ENCODE measurements around the gene NEUROD4.

NEUROD4 gene

DNA sequence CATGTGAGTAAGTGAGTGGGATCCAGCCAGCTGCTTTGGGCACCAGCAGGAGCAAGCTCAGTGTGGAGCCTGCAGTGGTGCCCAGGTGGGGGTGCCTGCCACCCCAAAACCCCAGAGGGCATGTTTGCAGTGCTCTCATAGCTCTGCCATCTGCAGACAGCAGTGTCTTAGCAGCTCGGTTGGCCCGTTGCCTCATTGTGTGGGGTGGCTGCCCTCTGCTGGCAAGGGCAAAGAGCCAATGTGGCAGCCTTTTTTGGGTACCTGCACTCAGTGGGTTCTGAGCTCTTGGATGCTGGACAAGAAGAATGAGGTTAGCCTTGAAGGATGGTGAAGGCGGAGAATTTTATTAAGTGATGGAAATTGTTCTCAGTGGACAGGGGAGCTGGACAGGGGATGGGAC, 52.3 kb downstream of the NEUROD4 start:
- no peak for DNase-seq (ENCODE audit: insufficient read length, low spot score)
- TF ChIP-seq, protein P1, sequence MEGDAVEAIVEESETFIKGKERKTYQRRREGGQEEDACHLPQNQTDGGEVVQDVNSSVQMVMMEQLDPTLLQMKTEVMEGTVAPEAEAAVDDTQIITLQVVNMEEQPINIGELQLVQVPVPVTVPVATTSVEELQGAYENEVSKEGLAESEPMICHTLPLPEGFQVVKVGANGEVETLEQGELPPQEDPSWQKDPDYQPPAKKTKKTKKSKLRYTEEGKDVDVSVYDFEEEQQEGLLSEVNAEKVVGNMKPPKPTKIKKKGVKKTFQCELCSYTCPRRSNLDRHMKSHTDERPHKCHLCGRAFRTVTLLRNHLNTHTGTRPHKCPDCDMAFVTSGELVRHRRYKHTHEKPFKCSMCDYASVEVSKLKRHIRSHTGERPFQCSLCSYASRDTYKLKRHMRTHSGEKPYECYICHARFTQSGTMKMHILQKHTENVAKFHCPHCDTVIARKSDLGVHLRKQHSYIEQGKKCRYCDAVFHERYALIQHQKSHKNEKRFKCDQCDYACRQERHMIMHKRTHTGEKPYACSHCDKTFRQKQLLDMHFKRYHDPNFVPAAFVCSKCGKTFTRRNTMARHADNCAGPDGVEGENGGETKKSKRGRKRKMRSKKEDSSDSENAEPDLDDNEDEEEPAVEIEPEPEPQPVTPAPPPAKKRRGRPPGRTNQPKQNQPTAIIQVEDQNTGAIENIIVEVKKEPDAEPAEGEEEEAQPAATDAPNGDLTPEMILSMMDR (IDR thresholded peaks at IDR 0.05; ENCODE audit: insufficient read depth, missing control alignments), result peak; percentile 87
- no peak for FAIRE-seq

GRCh38 chr12:55073043-55074022, 53.6 kb downstream of the NEUROD4 start:
- DNase-seq (ENCODE audit: insufficient read length, low spot score) (no peak), FAIRE-seq (no peak)
- TF ChIP-seq, protein P1 (IDR thresholded peaks at IDR 0.05; ENCODE audit: insufficient read depth, missing control alignments), result peak; percentile 86

DNA sequence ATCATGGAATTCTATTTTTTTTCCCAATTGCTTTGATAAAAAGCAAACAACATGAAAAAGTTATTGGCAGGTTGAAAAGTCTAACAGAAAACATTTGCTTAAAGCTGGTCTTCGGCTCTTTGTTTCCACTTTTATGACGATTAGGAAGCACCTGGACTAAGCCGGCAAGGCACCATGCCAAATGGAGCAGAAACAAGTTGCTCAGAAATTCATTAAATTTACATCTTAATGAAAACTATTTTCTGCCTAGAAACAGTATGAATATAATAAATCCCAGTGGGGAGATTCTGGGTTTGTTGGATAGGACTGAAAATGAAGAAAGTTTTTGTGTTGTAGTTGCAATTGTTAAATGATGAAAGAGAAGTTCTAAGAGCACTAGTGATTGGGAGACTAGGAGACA, 55.0 kb downstream of the NEUROD4 start:
- no peak for DNase-seq (ENCODE audit: insufficient read length, low spot score)
- TF ChIP-seq, protein P1 (IDR thresholded peaks at IDR 0.05; ENCODE audit: insufficient read depth, missing control alignments), result no peak
- no peak for FAIRE-seq
